HepG2 (cell line): ENCODE measurements around the gene SCGB3A1. TPM values are rescaled to one million over a fixed set of nuclear protein-coding genes. Genes with fewer than 3 reads are reported as not detected.

Experiments used
- ATAC-seq: fragments of 200-7000 bp; cut with Tn5 transposase; 3 replicates; pipeline ENCODE4 v1.9.1; 2020; ENCODE audit warnings: mild to moderate bottlenecking, moderate library complexity
- BruUV-seq: library from RNA; stranded (reverse); fragments of 400-500 nt; replicated peaks from 2 replicates; lab custom pipeline; 2021; lab: Mats Ljungman, UMichigan
- CTCF ChIA-PET: fragments of 300-600 bp; formaldehyde crosslinking; extraction: SDS; loops from one replicate; lab custom pipeline; 2021; ENCODE audit warnings: low total read pairs, inconsistent platforms, low intra/inter-chr PET ratio; lab: Yijun Ruan, JAX
- POLR2A ChIA-PET: fragments of 350-600 bp; sonication (Branson Sonifier 250); formaldehyde crosslinking; loops from one replicate; lab custom pipeline; 2020; ENCODE audit warnings: antibody characterized with exemption, inconsistent platforms; lab: Yijun Ruan, JAX
- DNase-seq: peaks from one replicate; pipeline ENCODE4 v3.0.0-alpha.2; 2015; ENCODE audit warnings: low spot score
- FAIRE-seq: peaks from 3 replicates; lab custom pipeline; 2011; peaks lifted over from hg19 to GRCh38; lab: Jason Lieb, UNC
- H2AFZ ChIP-seq: one replicate; pipeline ENCODE4 v1.6.1; 2011; ENCODE audit warnings: low read length, inconsistent platforms
- H3K27ac ChIP-seq: fragments of 300-600 bp; 3 replicates; pipeline ENCODE4 v1.8.0; 2011; ENCODE audit warnings: mixed run types, mild to moderate bottlenecking, mixed read lengths, low read length, inconsistent platforms; ENCODE audit not compliant: insufficient read depth; ENCODE audit errors: extremely low read length
- H3K27me3 ChIP-seq, 2 experiments: fragments of 200-600 bp in 1 of 2; 2 replicates in 1 of 2; 3 replicates in 1 of 2; pipeline versions ENCODE4 v1.6.0 to v1.8.0; 2011; ENCODE audit warnings: low read length in 2 of 2, mild to moderate bottlenecking in 2 of 2, moderate library complexity in 2 of 2, inconsistent platforms in 1 of 2; ENCODE audit not compliant: insufficient read depth in 2 of 2, control insufficient read depth in 1 of 2
- H3K36me3 ChIP-seq, 2 experiments: fragments of 200-600 bp in 1 of 2; replicated peaks in 1 of 2; 2 replicates in 1 of 2; 3 replicates in 1 of 2; pipeline versions ENCODE4 v1.5.1 to v1.8.0; 2011; ENCODE audit warnings: low read length in 2 of 2, inconsistent platforms in 1 of 2; ENCODE audit not compliant: insufficient read depth in 2 of 2, control insufficient read depth in 1 of 2
- H3K4me1 ChIP-seq: 2 replicates; pipeline ENCODE4 v1.5.1; 2012; ENCODE audit warnings: low read length, inconsistent platforms; ENCODE audit not compliant: insufficient read depth
- H3K4me2 ChIP-seq: 2 replicates; pipeline ENCODE4 v1.6.0; 2011; ENCODE audit warnings: low read depth, low read length, inconsistent platforms
- H3K4me3 ChIP-seq, 3 experiments: fragments of 200-600 bp in 1 of 3; sonication (generic), shearing (Covaris generic) in 1 of 3; replicated peaks in 1 of 3; 2 replicates each; pipeline ENCODE4 v1.5.1; 2011 to 2016; ENCODE audit warnings: low read length in 3 of 3, inconsistent platforms in 2 of 3, low read depth in 2 of 3, mild to moderate bottlenecking in 2 of 3, control low read depth in 1 of 3, mixed read lengths in 1 of 3; ENCODE audit not compliant: insufficient read depth in 1 of 3
- H3K79me2 ChIP-seq: one replicate; pipeline ENCODE4 v1.6.1; 2011; ENCODE audit warnings: low read length, inconsistent platforms; ENCODE audit not compliant: insufficient read depth
- H3K9ac ChIP-seq: 2 replicates; pipeline ENCODE4 v1.6.0; 2011; ENCODE audit warnings: mild to moderate bottlenecking, low read depth, low read length, inconsistent platforms; ENCODE audit not compliant: insufficient read depth
- H3K9me3 ChIP-seq: 2 replicates; pipeline ENCODE4 v1.5.1; 2012; ENCODE audit warnings: mild to moderate bottlenecking, low read length
- H4K20me1 ChIP-seq: 2 replicates; pipeline ENCODE4 v1.6.0; 2011; ENCODE audit warnings: inconsistent platforms, mild to moderate bottlenecking, low read length, moderate library complexity; ENCODE audit not compliant: insufficient read depth
- ATM ChIP-seq: fragments of 450-650 bp; IDR thresholded peaks from 2 replicates; pipeline ENCODE4 v1.7.1; 2017; ENCODE audit warnings: mild to moderate bottlenecking, borderline replicate concordance
- FLYWCH1 ChIP-seq: sonication (generic); formaldehyde crosslinking; IDR thresholded peaks from 2 replicates; pipeline ENCODE4 v1.8.1; 2023; ENCODE audit warnings: mild to moderate bottlenecking, missing genetic modification reagents
- PAF1 ChIP-seq: IDR thresholded peaks from 2 replicates; pipeline ENCODE4 v1.6.1; 2016; ENCODE audit warnings: missing genetic modification reagents, missing compliant biosample characterization
- PPARG ChIP-seq: conservative IDR thresholded peaks from 2 replicates; pipeline ENCODE4 v1.6.1; 2016; ENCODE audit warnings: missing biosample characterization, missing genetic modification reagents
- RBM22 ChIP-seq: fragments of 200-400 bp; formaldehyde crosslinking; optimal IDR thresholded peaks from 2 replicates; pipeline ENCODE3; 2017; ENCODE audit warnings: mild to moderate bottlenecking, low read length, moderate library complexity
- RORA ChIP-seq: sonication (generic); formaldehyde crosslinking; IDR thresholded peaks from 2 replicates; pipeline ENCODE4 v1.5.0; 2020; ENCODE audit warnings: mild to moderate bottlenecking, missing genetic modification reagents, moderate library complexity
- THAP9 ChIP-seq: sonication (generic); formaldehyde crosslinking; IDR thresholded peaks from 2 replicates; pipeline ENCODE4; 2020; ENCODE audit warnings: missing genetic modification reagents, mild to moderate bottlenecking, borderline replicate concordance
- ZFP90 ChIP-seq: sonication (generic); formaldehyde crosslinking; IDR thresholded peaks from 2 replicates; pipeline ENCODE4 v1.8.0; 2022; ENCODE audit warnings: missing genetic modification reagents, mild to moderate bottlenecking, inconsistent platforms, borderline replicate concordance
- ZNF24 ChIP-seq: fragments of 450-650 bp; IDR thresholded peaks from 2 replicates; pipeline ENCODE4 v1.6.1; 2017; ENCODE audit warnings: antibody characterized with exemption, mild to moderate bottlenecking
- ZNF33A ChIP-seq: sonication (generic); formaldehyde crosslinking; IDR thresholded peaks from 2 replicates; pipeline ENCODE4 v1.5.1; 2020; ENCODE audit warnings: missing genetic modification reagents, mild to moderate bottlenecking, moderate library complexity, borderline replicate concordance
- ZNF430 ChIP-seq: sonication (generic); formaldehyde crosslinking; IDR thresholded peaks from 2 replicates; pipeline ENCODE4 v1.9.0; 2021; ENCODE audit warnings: mild to moderate bottlenecking, missing genetic modification reagents
- ZNF451 ChIP-seq: sonication (generic); formaldehyde crosslinking; IDR thresholded peaks from 2 replicates; pipeline ENCODE4 v1.5.0; 2020; ENCODE audit warnings: mild to moderate bottlenecking, missing genetic modification reagents
- ZNF770 ChIP-seq: sonication (generic); formaldehyde crosslinking; IDR thresholded peaks from 2 replicates; pipeline ENCODE4 v1.5.0; 2020; ENCODE audit warnings: mild to moderate bottlenecking, missing genetic modification reagents
- WGBS: methylation state at CpG from one replicate; pipeline ENCODE4 v1.1.6; 2017; ENCODE audit warnings: low lambda C conversion rate; 5-methylcytosine and 5-hydroxymethylcytosine counted together
- in situ Hi-C: cut with HindIII; loops from 2 replicates; pipeline ENCODE4 v1.10.0; 2017; ENCODE audit warnings: low pct_unique_long_range_greater_than_20kb; ENCODE audit not compliant: extremely low pct_ligation_motif_present
- intact Hi-C: fragments of 100-400 bp; cut with micrococcal nuclease; formaldehyde crosslinking; loops from one replicate; pipeline ENCODE4 v1.10.0; 2022; ENCODE audit not compliant: unreplicated experiment
- polyA plus RNA-seq, 8 experiments: library from polyadenylated mRNA; depleted of rRNA in 3 of 8; stranded (reverse) in 7 of 8; unstranded in 1 of 8; fragments of >200 nt; fragmentation: Illumina TruSeq in 4 of 8; extraction: Trizol in 4 of 8; gene quantifications; 2 replicates each; pipeline versions ENCODE4 v1.2.1 to v1.2.3, GENCODE V29; 2011 to 2016; ENCODE audit warnings: low read depth in 4 of 8, missing spikeins in 1 of 8, mixed read lengths in 1 of 8; ENCODE audit not compliant: insufficient read depth in 1 of 8
- total RNA-seq, 5 experiments: library from RNA; depleted of rRNA; stranded (reverse); fragments of >200 nt; fragmentation: Illumina TruSeq; extraction: Trizol; gene quantifications; 2 replicates each; pipeline ENCODE4 v1.2.3, GENCODE V29; 2016; ENCODE audit warnings: low read depth in 1 of 5

SCGB3A1 gene
- total and polyA plus RNA-seq, 2 of the 13 experiments (the other 11 are each of a cell fraction or from before 2014, with no cell fraction given), result not detected

GRCh38 chr5:180628827-180629750 lies 37.8 kb upstream of the SCGB3A1 start:
- H3K36me3 ChIP-seq, result no peaks in the 10 kb centered on the region
- no peaks in the 10 kb centered on the region for H4K20me1 ChIP-seq
- ChIA-PET POLR2A (no interaction called here), CTCF (no interaction called here)
- no peak for FAIRE-seq
- H2AFZ ChIP-seq, result no peak overlapping the region
- H3K27me3 ChIP-seq, result peaks cover 11 to 66% of the 10 kb centered on the region in 2 experiments; a peak in 4 of 5 replicates
- intact Hi-C loops (no loop called here), in situ Hi-C loops (no loop called here)
- no TSS peak for BruUV-seq
- H3K4me2 ChIP-seq, result no peak overlapping the region
- H3K9me3 ChIP-seq, result no peaks in the 10 kb centered on the region
- H3K4me1 ChIP-seq, result no peaks in the 10 kb centered on the region
- no peak for ATAC-seq
- TF ChIP-seq ZFP90 (CRISPR knock-in tag), result no peak
- 17% methylated on average over 9 of the region's 44 CpGs for WGBS
- no peaks in the 10 kb centered on the region for H3K79me2 ChIP-seq
- no peak overlapping the region for H3K9ac ChIP-seq
- H3K4me3 ChIP-seq, result no peak overlapping the region
- no peak overlapping the region for H3K27ac ChIP-seq
- DNase-seq, result no peak

GRCh38 chr5:180628211-180628610 lies 36.9 kb upstream of the SCGB3A1 start:
- Histone ChIP-seq H3K27ac (no peak overlapping the region), H3K4me2 (no peak overlapping the region), H3K9me3 (no peaks in the 10 kb centered on the region), H3K4me3 (no peak overlapping the region), H4K20me1 (no peaks in the 10 kb centered on the region), H3K9ac (no peak overlapping the region), H3K36me3 (no peaks in the 10 kb centered on the region), H3K27me3 (peaks cover 14 to 72% of the 10 kb centered on the region in 2 experiments; a peak in 4 of 5 replicates), H3K4me1 (no peaks in the 10 kb centered on the region), H2AFZ (no peak overlapping the region), H3K79me2 (no peaks in the 10 kb centered on the region)
- BruUV-seq, result no TSS peak
- ChIA-PET POLR2A (no interaction called here), CTCF (no interaction called here)
- no peak; the same call in 2 of the 3 replicates for ATAC-seq
- no peak for FAIRE-seq
- DNase-seq, result no peak
- intact Hi-C loops, result no loop called here
- in situ Hi-C loops, result no loop called here
- 0% methylated on average over 1 of the region's 14 CpGs for WGBS
- no peak for TF ChIP-seq ZNF24
- TF ChIP-seq ZNF33A (CRISPR knock-in tag), result no peak
- TF ChIP-seq RORA, result no peak
- TF ChIP-seq ZNF451 (CRISPR knock-in tag), result no peak
- no peak for TF ChIP-seq PPARG (CRISPR knock-in tag)
- TF ChIP-seq ZNF770 (CRISPR knock-in tag), result no peak
- no peak for TF ChIP-seq PAF1 (CRISPR knock-in tag)
- no peak for TF ChIP-seq ZNF430 (CRISPR knock-in tag)
- no peak for TF ChIP-seq ATM
- no peak for TF ChIP-seq FLYWCH1 (CRISPR knock-in tag)
- no peak for TF ChIP-seq RBM22
- no peak for TF ChIP-seq THAP9 (CRISPR knock-in tag)
